GF-D8 (cell line): ENCODE data around the gene SCUBE3.

ENCODE experiments used
- DNase-seq: peaks from one replicate; lab custom pipeline; 2025; lab: John Stamatoyannopoulos, UW

SCUBE3 gene

GRCh38 chr6:35213298-35213791 is 411 bp upstream of the SCUBE3 start:
- DNase-seq = no peak

DNA sequence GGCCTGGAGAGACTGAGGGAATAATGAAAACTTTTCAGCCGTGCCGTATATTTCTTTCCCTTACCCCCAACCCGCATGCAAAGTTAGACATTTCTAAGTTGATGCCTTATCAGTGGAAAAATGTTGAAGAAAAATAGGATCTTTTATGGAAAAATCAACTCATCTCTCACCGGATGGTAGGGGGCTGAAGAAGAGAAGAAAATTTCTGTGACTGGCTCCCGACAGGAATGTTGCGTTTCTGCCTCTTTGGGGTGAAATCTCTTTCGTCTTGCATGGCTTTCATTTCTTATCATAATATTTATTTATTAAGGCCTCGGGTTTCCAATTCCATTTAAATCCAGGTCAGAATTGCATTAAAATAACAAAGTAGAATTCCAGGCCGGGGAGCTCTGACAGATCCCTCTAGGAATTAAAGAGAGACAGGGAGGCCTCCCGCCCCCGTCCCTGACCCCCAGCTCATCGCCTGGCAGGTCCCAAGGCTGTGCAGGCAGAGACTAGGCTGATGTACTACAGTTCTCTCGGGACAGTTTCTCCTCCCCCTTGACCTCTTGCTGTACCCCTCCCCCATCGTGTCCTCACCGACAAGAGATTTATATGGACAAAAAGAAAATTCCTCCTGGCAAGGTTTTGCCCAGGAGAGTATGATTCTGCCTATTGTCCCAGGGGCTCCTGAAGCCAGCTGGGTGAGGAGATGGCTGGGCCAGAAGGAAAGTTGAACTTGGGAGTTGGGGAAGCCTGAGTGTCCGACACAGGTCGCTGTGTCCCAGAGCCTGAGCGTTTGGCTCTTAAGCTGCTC is 1.3 kb downstream of the SCUBE3 start:
- DNase-seq = no peak

DNA sequence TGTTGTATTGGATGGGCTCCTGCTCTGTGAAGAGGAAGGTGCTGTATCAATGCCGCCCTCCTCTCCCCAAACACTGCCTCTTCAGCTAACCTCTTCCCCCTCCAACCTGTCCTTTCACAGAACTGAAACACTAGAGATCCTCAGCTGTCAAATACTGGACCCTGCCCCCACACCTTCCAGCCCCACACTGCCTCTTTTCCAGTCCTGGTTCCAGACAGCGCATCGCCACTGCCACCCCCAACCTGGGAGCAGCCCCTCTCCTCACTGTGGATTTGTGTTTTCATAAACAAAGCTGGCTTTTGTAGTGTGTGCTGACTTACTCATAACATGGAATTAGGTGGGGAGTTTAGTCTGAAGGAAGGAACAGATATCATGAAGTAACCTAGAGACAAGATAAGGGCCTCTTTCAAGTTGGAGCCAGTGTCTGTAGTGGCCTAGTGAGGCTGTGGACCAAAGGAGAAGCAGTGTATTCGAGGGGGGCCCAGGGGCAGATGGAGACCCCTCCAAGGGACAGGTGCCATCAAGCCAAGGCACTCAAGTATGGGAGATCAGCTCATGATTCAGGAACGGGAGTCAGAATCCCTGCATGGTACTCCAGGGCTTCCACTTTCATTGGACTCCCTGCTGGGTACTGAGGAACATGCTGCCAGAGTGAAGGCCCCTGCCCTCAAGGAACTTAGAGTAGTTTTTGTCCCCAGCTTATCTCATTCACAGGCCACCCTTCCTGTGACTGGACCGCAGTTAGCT is 2.1 kb downstream of the SCUBE3 start:
- DNase-seq = no peak

DNA sequence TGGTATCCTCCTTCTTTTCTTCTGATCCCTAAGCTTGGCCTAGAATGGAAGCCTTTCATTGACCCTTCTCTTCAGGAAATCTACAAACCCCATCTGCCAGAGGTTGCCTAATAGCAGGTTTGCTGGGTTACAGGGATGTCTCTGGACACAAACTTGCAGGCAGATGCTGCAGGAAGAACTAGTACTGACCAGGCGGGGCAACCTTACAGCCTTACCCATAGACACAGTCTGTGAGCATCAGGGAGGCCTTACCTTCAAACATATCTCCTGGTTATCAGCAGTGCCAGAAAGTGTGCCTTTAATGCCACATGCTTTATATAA is 2.6 kb downstream of the SCUBE3 start:
- no peak for DNase-seq

- DNase-seq = no peak
Observed at GRCh38 chr6:35216851-35217811, 3.4 kb downstream of the SCUBE3 start.

DNA sequence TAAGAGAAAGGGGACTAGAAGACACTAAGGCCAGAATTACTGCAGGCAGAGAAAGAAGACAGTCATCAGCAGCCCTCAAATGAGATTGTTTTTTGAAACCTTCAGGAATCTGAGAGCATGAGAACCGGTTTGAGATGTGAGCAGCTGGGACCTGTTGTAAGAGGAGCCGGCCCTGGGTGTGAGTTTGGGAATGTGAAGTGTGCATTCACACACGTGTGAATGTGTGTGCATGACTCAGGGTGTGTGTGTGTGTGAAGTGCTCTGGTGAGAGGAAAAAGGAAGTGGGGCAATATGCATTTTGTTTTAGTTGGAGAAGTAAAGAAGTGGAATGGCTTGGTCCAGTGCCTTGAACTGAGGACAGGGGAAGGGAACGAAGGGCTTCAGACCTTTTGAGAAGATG is 4.3 kb downstream of the SCUBE3 start:
- DNase-seq = no peak

DNA sequence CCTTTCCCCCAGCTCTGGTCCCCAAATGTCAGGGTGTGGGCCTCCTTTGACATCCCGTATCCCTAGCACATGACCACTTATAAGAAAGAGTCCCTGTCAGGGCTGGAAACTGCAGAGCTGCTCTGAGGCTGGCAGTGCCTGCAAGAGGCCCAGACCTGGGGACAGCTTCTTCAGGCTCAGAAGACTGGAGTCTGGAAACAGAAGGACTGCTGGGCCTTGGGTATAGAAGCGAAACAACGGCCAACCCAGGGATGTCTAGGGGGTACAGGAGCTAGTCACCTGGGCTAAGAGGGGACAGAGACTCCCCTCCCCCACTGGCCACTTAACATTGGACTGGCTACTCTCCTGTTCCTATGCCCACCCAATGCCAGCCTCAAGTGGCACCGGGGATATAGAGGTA is 4.7 kb downstream of the SCUBE3 start:
- DNase-seq = no peak

- DNase-seq = no peak
Observed at GRCh38 chr6:35219683-35220326, 6.0 kb downstream of the SCUBE3 start.

DNA sequence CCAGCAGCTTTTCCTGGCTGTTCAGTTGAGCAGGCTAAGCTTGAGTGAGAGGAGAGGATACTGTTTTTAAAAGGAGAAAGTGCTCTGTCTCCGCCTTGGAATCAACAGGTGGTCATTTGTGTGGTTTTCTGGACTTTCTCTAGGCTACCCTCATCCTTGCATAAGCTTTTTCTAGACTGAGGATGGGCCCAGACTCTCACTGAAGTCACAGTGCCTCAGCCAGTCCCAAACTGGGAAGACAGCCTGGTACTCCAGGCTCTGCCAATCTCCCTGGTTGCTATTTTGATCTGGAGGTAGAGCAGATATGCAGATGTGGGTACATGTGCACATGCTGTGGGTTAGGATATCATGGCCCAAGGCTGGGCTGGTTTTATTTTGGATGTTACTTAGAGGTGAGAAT is 7.0 kb downstream of the SCUBE3 start:
- no peak for DNase-seq

DNA sequence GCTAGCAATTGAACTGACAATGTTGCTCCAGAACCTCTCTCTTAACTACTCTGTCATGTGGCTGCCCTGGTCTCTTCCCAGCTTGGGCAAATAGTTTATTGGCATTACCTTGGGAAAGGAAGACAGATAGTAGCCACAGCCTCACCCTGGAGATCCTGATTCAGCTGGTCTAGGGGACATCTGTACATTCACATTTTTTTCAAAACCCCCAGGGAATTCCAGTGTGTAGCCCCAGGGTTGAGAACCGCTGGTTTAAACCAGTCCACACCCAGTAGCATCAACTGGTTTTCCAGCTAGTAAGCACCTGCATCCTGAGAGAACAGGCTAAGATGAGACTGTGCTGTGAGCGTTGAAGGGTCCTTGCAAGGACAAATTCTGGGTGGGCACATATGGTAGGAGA is 9.6 kb downstream of the SCUBE3 start:
- DNase-seq = no peak

DNA sequence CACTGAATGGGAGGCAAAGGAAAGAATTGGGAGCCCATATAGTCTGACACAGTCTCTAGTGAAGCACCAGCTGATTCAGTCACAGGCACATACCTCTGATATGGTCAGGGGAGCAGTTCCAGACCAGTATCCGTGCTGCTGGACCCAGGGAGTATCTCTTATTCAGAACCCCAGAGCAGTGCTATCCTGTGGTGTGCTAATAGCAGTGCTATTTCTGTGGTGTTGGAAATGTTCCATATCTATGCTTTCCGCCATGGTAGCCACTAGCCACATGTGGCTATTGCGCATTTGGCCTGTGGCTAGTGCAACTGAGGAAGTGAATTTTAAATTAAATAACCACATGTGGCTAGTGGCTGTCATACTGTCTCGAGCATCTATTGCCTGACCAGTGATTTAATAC is 11.0 kb downstream of the SCUBE3 start:
- no peak for DNase-seq

DNA sequence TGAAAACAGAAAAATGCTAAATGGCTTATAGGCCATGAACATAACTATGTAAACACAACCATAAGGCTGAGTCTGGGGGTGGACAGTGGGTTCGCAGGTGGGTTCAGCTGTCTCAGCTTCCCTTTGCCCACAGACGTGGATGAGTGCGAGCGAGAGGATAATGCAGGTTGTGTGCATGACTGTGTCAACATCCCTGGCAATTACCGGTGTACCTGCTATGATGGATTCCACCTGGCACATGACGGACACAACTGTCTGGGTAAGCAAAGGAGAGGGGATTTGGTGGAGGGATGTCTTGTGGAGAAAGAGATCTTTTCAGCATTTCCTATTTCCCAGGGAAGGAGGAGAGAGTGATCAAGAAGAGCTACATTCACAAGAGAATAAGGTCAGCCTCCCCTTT is 14.7 kb downstream of the SCUBE3 start:
- DNase-seq = no peak

DNA sequence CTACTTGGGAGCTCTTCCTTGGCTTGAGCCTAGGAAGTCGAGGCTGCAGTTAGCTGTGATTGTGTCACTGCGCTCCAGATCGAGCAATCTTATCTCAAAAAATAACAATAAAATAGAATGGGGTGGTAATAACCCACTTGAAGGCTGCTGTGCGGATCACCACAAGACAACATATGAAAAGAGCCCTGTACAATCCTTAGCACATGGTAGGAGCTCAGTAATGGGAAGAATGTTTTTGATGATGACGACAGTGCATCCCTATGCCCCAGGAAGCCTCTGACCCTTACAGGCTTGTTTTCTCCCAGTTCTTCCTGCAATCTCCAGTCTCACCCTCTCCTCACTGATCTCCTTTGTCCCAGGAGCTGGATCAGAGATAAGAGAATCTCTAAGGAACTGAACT is 15.5 kb downstream of the SCUBE3 start:
- no peak for DNase-seq

GRCh38 chr6:35230498-35230897 is 16.7 kb downstream of the SCUBE3 start:
- no peak for DNase-seq

GRCh38 chr6:35230950-35231349 is 17.2 kb downstream of the SCUBE3 start:
- no peak for DNase-seq

- no peak for DNase-seq
Observed at GRCh38 chr6:35231563-35231962, 17.8 kb downstream of the SCUBE3 start.

DNA sequence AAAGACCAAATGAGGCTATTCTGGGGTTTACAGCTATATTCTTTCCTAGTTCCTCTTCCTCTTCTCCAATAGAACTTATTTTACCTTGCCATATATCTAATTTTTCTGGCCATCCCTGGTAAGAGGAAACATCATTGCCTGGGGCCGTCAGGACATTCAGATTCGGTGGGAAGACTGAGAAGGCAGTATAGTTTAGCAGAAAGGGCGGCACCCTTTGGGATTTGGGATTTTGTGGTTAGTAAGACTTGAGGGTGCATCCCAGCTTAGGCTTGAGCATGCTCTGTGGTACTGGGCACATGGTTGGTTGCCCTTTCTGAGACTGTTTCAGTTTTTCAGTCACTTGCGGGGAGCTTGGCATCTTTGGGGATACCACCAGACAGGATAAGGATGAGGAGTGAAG is 21.1 kb downstream of the SCUBE3 start:
- no peak for DNase-seq

- no peak for DNase-seq
Observed at GRCh38 chr6:35236223-35236622, 22.5 kb downstream of the SCUBE3 start.

DNA sequence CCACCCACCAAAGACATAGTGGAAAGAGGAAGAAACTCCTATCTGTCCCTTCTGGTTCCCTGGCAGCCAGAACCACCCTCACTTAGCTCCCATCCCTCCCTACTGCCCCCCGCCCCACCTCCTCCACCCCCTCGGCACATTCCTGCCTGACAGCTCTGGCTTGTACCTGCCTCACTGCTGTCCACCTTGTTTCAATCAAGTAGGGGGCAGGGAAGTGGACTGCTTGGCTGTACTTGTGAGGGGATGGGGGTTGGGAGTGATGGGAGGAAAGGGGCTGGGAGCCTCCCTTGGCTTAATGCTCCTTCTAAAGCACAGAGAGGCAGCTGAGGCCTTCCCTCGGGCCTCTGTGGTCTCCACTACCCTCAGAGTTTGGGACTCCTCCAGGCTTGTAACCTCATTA is 23.7 kb downstream of the SCUBE3 start:
- DNase-seq = no peak

GRCh38 chr6:35238843-35239289 is 25.1 kb downstream of the SCUBE3 start:
- DNase-seq = no peak

GRCh38 chr6:35239581-35239980 is 25.8 kb downstream of the SCUBE3 start:
- no peak for DNase-seq
